Esophagus squamous epithelium (tissue), 4 donors: ENCODE results near the gene RNF13.

Experiments
- POLR2A ChIP-seq, 4 donors: fragments of 450-650 bp; IDR thresholded peaks; one replicate each; pipeline ENCODE4 v1.6.1; 2017; ENCODE audit warnings: antibody characterized with exemption in 4 of 4, mild to moderate bottlenecking in 4 of 4, moderate library complexity in 3 of 4
- TF ChIP-seq, protein P1 (sequence below), 6 experiments: fragments of 450-650 bp in 4 of 6; fragments of 200-600 bp in 2 of 6; sonication (generic) in 2 of 6; IDR thresholded peaks; one replicate each; pipeline ENCODE4 v1.5.1; 2016 to 2019; ENCODE audit warnings: antibody characterized with exemption in 6 of 6, mild to moderate bottlenecking in 4 of 6, moderate library complexity in 4 of 6

DNA sequence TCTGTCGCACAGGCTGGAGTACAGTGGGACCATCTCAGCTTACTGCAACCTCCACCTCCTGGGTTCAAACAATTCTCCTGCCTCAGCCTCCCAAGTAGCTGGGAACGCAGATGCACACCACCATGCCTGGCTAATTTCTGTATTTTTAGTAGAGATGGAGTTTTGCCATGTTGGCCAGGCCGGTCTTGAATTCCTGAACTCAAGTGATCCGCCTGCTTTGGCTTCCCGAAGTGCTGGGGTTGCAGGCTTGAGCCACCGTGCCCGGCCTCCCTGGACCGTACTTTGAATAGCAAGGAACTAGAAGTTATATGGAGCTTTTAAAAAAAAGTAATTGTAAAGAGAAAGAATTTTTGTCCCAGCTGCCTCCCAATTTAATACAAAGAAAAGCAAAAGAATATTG, 12.3 kb upstream of the RNF13 start:
- TF ChIP-seq, protein P1, sequence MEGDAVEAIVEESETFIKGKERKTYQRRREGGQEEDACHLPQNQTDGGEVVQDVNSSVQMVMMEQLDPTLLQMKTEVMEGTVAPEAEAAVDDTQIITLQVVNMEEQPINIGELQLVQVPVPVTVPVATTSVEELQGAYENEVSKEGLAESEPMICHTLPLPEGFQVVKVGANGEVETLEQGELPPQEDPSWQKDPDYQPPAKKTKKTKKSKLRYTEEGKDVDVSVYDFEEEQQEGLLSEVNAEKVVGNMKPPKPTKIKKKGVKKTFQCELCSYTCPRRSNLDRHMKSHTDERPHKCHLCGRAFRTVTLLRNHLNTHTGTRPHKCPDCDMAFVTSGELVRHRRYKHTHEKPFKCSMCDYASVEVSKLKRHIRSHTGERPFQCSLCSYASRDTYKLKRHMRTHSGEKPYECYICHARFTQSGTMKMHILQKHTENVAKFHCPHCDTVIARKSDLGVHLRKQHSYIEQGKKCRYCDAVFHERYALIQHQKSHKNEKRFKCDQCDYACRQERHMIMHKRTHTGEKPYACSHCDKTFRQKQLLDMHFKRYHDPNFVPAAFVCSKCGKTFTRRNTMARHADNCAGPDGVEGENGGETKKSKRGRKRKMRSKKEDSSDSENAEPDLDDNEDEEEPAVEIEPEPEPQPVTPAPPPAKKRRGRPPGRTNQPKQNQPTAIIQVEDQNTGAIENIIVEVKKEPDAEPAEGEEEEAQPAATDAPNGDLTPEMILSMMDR (IDR thresholded peaks at IDR 0.05): no peak
- no peak for TF ChIP-seq POLR2A (IDR thresholded peaks at IDR 0.05)
